Measurements from ENCODE around the gene ASTN2.
"Not testable (repeated sequence)": the region's sequence is repeated elsewhere in the genome, so short reads cannot be mapped to it uniquely, and the experiment has no call there.

Gene ASTN2

DNA sequence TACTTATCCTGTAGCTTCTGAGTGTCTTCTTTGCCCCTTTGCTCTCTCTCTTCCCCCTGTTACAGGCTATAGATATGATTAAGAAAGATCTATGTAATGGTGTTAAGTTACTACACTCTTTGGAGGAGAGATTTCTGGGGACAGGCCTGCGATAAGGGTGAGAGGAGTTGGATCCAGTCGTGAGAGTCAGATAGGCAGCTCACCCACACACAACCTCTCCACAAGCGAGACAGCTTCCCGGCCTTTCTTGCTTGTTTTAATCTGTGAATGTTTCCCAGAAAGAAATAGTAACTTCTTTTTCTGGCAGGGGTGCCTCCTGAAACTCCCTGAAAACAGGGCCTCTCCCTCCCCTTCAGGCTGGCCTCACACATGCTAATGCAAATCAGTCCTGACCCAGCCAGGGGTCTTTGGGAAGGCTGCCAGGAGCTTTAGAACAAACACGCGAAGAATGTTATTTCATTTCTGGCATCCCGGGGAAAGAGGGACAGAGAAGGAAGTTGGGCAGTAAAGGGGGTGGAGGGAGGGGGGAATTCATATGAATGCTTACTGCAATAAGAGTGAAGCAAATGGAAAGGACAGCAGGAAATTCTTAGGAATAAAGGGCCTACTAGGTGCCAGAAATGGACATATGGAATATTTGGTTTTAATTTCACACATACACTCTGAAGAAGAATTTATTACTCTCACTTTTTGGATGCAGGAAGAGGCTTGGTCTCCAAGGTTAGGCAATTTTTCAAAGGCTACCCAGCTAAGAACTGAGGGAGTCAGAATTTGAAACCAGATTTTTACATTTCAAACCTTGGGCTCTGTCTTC, 943.6 kb downstream of the ASTN2 start:
- DNase-seq (ENCODE audit: low read depth in 1 of 2, low spot score in 1 of 2): no peak

GRCh38 chr9:116468793-116469527, 945.9 kb downstream of the ASTN2 start:
- DNase-seq (ENCODE audit: low read depth in 1 of 2, low spot score in 1 of 2): no peak

- no peak for DNase-seq (ENCODE audit: low read depth in 1 of 2, low spot score in 1 of 2)
Observed at GRCh38 chr9:116468369-116468768, 946.5 kb downstream of the ASTN2 start.

DNA sequence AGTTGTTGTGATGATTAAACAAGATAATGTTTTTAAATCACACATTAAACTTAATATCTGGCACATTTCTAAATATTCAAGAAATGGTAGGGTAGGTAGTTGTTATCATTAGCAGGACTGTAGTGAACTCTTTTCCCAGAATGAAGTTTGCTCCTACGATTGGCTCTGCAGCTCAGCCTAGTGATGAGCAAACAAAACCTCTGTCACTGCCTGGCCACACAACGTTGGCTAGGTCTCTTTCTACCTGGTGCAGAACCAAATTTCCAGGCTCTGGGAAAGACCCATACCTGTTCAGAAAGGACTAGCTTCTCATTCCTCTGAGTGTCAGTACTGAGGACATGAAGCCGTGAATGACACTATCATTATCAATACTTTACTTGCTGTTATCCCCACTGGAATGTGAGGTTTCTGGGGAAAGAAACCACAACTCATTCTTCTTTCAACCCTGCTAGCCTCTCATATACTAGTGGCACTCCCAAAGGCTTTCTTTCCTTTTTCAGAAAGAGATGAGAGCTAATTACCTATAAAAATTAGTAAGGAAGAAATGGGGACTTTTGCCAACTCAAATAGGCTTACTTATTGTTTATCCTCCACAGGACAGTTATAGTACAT, 947.0 kb downstream of the ASTN2 start:
- DNase-seq (ENCODE audit: low read depth in 1 of 2, low spot score in 1 of 2): no peak

DNA sequence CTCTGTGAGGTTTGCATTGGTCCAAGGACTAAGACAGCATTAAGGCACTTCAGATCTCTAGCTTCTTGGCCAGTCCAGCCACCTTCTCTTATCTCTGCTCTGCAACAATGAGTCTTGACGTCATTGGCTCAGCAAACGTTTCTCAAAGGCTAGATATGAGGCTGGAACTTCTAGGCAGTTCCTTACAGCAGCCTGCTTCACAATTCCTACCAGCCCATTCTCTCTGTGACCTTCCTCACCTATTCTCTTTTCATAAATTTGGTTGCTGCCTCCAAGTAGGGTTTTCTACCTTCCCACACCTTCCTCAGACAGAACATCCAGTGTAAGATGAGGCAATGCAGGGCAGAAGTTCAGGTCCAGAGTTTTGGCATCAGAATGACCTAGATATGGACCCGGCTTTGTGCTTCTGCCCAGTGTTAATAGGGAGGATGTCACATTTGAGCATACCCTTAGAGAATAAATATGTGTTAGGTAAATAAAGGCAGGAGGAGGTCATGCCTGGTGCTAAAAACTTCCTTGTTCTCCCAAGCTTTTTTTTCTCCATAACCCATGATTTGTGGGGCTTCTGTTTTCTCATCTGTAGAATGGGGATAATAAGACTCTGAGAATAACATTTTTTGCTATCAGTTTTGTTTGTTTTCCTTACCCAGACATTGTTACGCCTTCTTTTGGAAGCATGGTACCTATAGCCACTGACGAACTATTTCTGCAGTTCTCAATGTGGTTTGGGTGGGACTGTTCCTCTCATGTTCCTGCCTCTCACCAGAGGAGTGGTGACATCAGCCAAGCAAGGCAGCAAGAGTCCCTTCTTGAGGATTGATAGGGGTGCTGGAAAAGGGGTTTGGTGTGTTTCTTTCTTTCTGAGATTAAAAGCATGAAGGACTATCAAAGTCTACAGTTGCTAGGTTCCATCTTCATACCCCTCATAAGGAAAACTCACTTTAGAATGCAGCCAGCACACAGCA, 948.3 kb downstream of the ASTN2 start:
- DNase-seq (ENCODE audit: low read depth in 1 of 2, low spot score in 1 of 2): no peak

DNA sequence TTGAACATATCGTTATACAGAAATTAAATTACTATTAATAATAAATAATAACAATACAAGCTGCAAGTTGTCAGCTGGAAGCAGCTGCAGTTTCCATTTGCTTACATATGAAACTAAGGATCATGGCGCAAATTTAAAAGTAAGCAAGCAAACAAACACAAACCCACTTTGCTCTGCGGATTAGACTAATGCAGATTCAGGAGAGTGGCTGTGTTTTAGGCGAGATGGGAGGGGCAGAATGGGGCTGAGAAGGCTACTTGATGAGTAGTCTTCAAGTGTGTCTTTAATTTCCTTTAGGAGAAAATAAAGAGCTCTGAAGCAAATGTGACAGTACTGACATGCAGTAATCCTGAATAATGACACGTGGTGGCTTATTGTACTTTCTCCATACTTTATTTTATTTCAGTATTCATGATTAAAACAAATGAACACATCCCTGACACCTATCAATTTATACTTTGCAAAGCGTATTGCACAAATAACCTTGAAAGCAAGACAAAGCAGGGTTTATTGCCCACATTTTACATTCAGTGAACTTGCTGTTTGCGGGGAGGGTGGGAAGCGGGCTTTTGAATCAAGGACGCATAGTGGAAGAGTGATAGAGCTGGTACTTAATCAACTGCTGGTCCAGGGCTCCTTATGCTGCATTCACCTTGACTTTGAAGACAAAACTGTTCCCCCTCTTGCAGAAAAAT, 949.1 kb downstream of the ASTN2 start:
- DNase-seq (ENCODE audit: low read depth in 1 of 2, low spot score in 1 of 2): no peak

GRCh38 chr9:116464987-116465571, 949.8 kb downstream of the ASTN2 start:
- DNase-seq (ENCODE audit: low read depth in 1 of 2, low spot score in 1 of 2): no peak

DNA sequence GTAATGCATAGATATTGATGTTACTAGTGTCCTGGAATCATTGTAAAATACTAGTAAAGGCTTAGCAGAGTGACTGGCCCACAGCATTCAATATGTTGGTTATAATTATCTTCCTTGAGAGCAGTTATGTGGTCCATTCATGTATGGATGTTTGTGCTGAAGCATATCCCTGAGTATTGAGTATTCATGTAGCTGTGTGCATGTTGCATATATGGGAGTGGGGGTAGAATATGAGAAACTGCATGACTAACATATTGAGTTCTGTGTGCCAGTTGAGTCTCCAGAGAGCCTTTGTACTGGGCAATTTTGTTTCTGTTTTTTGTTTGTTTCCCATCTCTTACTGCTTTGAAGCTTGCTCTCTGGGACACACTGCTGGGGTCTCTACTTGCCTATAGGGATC, 950.4 kb downstream of the ASTN2 start:
- no peak for DNase-seq (ENCODE audit: low read depth in 1 of 2, low spot score in 1 of 2)

DNA sequence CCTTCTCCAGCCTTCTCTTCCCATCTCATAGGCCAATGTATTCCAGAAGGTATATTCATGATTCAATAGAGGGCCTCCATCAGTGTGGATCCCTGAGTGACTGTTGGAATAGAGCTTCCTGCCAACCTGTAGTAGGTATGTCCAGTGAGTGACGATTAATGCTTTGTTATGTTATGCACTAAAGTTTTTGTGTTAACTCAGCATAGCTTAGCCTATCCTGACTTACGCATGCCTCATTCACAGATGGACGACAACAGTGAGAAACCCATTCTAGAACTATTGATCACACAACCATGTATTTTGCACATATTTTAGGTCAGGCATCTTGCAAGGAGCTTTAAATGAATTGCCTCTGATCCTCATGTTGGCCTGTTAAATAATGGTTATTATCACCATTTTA, 953.2 kb downstream of the ASTN2 start:
- DNase-seq (ENCODE audit: low read depth in 1 of 2, low spot score in 1 of 2): no peak

- no peak for DNase-seq (ENCODE audit: low read depth in 1 of 2, low spot score in 1 of 2)
Observed at GRCh38 chr9:116460026-116460425, 954.8 kb downstream of the ASTN2 start.

DNA sequence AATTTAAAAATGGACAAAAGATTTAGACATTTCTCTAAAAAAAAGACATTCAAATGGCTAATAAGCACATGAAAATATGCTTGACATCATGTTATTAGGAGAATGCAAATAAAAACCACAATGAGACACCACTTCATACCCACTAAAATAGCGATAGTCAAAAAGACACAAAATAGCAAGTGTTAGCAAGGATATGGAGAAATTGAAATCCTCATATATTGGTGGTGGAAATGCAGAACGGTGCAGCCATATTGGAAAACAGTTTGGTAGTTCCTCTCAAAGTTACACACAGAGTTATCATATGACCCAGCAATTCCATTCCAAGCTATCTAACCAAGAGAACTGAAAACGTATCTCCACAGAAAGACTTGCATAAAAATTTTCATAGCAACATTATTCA, 955.3 kb downstream of the ASTN2 start:
- no peak for DNase-seq (ENCODE audit: low read depth in 1 of 2, low spot score in 1 of 2)

DNA sequence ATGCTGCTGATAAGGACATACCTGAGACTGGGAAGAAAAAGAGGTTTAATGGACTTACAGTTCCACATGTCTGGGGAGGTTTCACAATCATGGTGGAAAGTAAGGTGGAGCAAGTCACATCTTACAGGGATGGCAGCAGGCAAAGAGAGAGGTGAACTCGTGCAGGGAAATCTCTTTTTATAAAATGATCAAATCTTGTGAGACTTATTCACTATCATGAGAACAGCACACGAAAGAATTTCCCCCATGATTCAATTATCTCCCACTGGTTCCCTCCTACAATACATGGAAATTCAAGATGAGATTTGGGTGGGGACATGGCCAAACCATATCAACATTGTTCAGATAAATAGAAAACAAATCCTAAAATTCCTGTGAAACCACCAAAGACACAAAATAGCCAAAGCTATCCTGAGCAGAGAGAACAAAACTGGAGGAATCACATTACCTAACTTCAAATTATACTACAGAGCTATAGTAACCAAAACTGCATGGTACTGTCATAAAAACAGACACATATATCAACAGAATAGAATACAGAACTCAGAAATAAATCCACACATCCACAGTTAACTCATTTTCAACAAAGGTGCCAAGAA, 958.3 kb downstream of the ASTN2 start:
- no peak for DNase-seq (ENCODE audit: low read depth in 1 of 2, low spot score in 1 of 2)

DNA sequence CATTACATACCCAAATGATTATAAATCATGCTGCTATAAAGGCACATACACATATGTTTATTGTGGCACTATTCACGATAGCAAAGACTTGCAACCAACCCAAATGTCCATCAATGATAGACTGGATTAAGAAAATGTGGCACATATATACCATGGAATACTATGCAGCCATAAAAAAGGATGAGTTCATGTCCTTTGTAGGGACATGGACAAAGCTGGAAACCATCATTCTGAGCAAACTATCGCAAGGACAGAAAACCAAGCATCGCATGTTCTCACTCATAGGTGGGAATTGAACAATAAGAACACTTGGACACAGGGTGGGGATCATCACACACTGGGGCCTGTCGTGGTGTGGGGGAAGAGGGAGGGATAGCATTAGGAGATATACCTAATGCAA, 960.3 kb downstream of the ASTN2 start:
- DNase-seq (ENCODE audit: low read depth in 1 of 2, low spot score in 1 of 2): not testable (repeated sequence)

DNA sequence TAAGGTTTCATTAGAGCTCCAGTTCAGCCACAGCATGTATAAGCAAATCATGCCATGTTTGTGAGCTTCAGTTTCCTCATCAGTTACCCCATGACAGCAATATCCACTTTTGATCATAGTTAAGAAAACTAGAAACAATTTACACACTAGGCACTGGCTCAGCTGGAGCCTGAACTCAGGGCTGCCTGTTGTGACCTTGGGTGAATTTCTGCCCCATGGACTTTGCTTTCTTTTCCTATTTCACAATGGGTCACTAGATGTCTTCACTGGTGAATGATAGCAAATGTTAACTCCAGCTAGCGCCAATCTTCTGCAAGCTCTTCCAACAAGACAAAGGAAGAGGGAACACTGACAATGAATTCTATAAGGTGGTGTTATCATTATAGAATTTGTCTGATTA, 961.1 kb downstream of the ASTN2 start:
- DNase-seq (ENCODE audit: low read depth in 1 of 2, low spot score in 1 of 2): no peak

- DNase-seq (ENCODE audit: low read depth in 1 of 2, low spot score in 1 of 2): no peak
Observed at GRCh38 chr9:116452634-116453033, 962.2 kb downstream of the ASTN2 start.

GRCh38 chr9:116452227-116452626, 962.6 kb downstream of the ASTN2 start:
- no peak for DNase-seq (ENCODE audit: low read depth in 1 of 2, low spot score in 1 of 2)

DNA sequence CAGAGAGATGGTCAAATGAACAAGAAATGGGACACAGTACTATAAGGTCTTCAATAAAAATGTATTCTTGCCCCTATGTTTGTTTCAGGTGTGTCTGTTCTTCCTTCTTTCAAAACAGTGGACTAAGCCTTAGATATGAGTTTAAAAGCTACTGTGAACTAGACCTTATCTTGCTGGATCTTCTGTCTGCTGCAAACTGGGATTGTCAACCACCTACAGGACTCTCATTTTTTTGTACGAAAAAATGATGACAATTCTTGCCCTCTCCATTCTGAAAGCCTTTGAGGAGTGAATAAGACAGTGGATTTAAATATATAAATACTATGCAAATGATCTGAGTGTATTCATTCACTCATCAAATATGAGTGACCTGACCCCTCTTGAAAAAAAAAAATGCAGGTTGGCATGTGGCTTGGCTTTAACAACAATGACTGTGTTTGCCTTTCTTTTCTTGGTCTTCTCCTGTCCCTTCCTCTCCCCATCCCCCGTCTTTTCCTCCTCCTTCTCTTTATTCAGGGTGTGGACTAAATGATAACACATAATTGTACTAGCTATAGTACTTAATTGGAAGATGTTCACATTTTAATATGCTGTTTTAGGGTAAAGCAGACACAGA, 963.2 kb downstream of the ASTN2 start:
- no peak for DNase-seq (ENCODE audit: low read depth in 1 of 2, low spot score in 1 of 2)

GRCh38 chr9:116450378-116451139, 964.3 kb downstream of the ASTN2 start:
- DNase-seq (ENCODE audit: low read depth in 1 of 2, low spot score in 1 of 2): no peak

Data from stimulated activated CD4-positive, alpha-beta T cell treated with anti-CD3 and anti-CD28 coated beads, Interleukin-15, amount 100 ng/mL, for 1 hour (primary cell).